ENCODE data around the gene SLC6A18. TPM values are rescaled to one million over a fixed set of nuclear protein-coding genes. Genes with fewer than 3 reads are reported as not detected.

Gene SLC6A18
- total and polyA plus RNA-seq, 9 of the 15 experiments (the other 6 are each of a cell fraction or from before 2014, with no cell fraction given): not detected

GRCh38 chr5:1244976-1245375 lies 19.8 kb downstream of the SLC6A18 start:
- Histone ChIP-seq H3K9ac (ENCODE audit: insufficient read depth in 1 of 2, low read depth in 2 of 2, low read length in 2 of 2) (no peak overlapping the region), H3K4me3 (no peak overlapping the region), H3K4me2 (ENCODE audit: insufficient read depth, low read length) (no peak overlapping the region), H2AFZ (ENCODE audit: low read depth, low read length) (no peak overlapping the region), H3K27ac (ENCODE audit: extremely low read depth, low read depth, low read length) (no peak overlapping the region), H3K9me3 (replicated peaks; ENCODE audit: control insufficient read depth, insufficient read depth, low read depth, low read length) (no peaks in the 10 kb centered on the region), H3K4me1 (replicated peaks in 1 of 2; ENCODE audit: control insufficient read depth in 2 of 2, insufficient read depth in 2 of 2, low read length in 2 of 2) (peaks cover 0 to 40% of the 10 kb centered on the region in 2 experiments; a peak in 2 of 5 replicates), H4K20me1 (replicated peaks; ENCODE audit: control insufficient read depth, insufficient read depth, low read length) (peaks cover 54% of the 10 kb centered on the region), H3K27me3 (ENCODE audit: control insufficient read depth in 2 of 2, insufficient read depth in 2 of 2, low read length in 2 of 2) (peaks cover 32 to 91% of the 10 kb centered on the region in 2 experiments), H3K9me1 (ENCODE audit: control insufficient read depth, insufficient read depth, low read length) (peaks cover 5% of the 10 kb centered on the region), H3K36me3 (ENCODE audit: control insufficient read depth, insufficient read depth, low read length) (no peaks in the 10 kb centered on the region), H3K79me2 (ENCODE audit: control insufficient read depth, insufficient read depth, low read length) (no peaks in the 10 kb centered on the region)
- FAIRE-seq: no peak
- peak; percentile 40; the same call in 2 of the 3 replicates for ATAC-seq
- BruUV-seq (replicated peaks): no TSS peak
- in situ Hi-C loops (cut with MboI): no loop called here
- CTCF ChIA-PET (ENCODE audit: low intra/inter-chr PET ratio): interaction anchor here (0.6 kb wide), 1 partner anchor 68 kb away, joined by 4 read pairs; no protein-coding TSS in a partner anchor
- intact Hi-C loops (cut with micrococcal nuclease): loop anchor here (2.0 kb wide), 1 partner anchor 76 kb away; no protein-coding TSS in a partner anchor
- TF ChIP-seq RAD21 (CRISPR knock-in tag; conservative IDR thresholded peaks at IDR 0.05 in 1 of 2, IDR thresholded peaks at IDR 0.05 in 1 of 2) (peak; percentile 38 to 60; a peak in 3 of 4 replicates), CTCF (IDR thresholded peaks at IDR 0.05 in 2 of 3, conservative IDR thresholded peaks at IDR 0.05 in 1 of 3; ENCODE audit: insufficient read depth in 2 of 3, low read depth in 1 of 3, low read length in 3 of 3) (peak; percentile 39 to 56 (median 55); a peak in 5 of 6 replicates), SMC3 (conservative IDR thresholded peaks at IDR 0.05; ENCODE audit: insufficient read depth, low read depth, low read length) (peak; percentile 38; the same call in 1 of the 2 replicates), ZNF347 (CRISPR knock-in tag; IDR thresholded peaks at IDR 0.05; ENCODE audit: low read depth) (no peak), REST (IDR thresholded peaks at IDR 0.05; ENCODE audit: borderline replicate concordance) (peak; percentile 44; the same call in 1 of the 2 replicates), REST (CRISPR knock-in tag; IDR thresholded peaks at IDR 0.05; ENCODE audit: low read depth) (no peak)
- peak; percentile 35 to 59 (median 46) for DNase-seq (ENCODE audit: extremely low read depth in 1 of 4, low spot score in 3 of 4)
- POLR2A ChIA-PET: no interaction called here
- 3% methylated on average over 8 of the region's 10 CpGs for WGBS (ENCODE audit: insufficient coverage, low coverage, missing lambda C conversion rate)

Data from K562 (cell line).